GM21576 (cell line): ENCODE results near the gene RAB40AL.
A peak's percentile ranks its signal among the peaks of the same experiment; 100 is the strongest.
"Not testable (repeated sequence)": the region's sequence is repeated elsewhere in the genome, so short reads cannot be mapped to it uniquely, and the experiment has no call there.

Source experiments
- ATAC-seq: cut with Tn5 transposase; IDR thresholded peaks from one replicate; pipeline ENCODE4 v1.9.1; 2021; ENCODE audit warnings: mild to moderate bottlenecking, moderate library complexity; ENCODE audit not compliant: unreplicated experiment

The RAB40AL gene, protein sequence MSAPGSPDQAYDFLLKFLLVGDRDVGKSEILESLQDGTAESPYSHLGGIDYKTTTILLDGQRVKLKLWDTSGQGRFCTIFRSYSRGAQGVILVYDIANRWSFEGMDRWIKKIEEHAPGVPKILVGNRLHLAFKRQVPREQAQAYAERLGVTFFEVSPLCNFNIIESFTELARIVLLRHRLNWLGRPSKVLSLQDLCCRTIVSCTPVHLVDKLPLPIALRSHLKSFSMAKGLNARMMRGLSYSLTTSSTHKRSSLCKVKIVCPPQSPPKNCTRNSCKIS

DNA sequence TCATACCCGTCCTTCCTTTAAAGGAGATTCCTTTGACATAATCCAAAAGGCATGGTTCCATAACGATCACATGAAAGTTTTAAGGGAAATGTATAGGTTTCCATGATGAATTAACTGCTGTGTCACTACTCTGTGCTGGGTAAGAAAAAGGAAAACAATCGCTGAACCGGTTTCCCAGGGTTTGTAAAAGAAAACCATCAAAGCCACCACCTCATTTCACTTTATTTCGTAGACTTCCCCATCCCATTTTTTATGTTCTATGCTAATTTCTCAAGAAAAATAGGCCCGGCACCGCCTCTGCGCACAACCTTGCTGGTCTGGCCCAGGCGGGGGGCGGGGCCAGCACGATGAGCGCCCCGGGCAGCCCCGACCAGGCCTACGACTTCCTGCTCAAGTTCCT, at the start of gene RAB40AL:
Gene RAB40AL (plus strand): TSS at position 301 of the 400 bp plus-strand sequence. CDS start 47 bp downstream, at position 348.
- not testable (repeated sequence) for ATAC-seq

DNA sequence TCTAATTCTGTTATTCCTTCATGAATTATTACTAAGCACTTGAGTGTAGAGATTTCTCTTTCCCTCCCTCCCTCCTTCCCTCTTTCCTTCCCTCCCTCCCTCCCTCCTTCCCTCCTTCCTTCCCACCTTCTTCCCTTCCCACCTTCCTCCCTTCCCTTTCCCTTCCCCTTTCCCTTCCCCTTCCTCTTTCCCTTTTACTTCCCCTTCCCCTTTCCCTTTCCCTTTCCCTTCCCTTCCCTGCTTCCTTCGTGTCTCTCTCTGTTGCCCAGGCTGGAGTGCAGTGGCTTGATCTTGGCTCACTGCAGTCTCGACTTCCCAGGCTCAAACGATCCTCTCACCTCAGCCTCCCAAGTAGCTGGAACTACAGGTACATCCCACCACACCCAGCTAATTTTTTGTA, 49.4 kb upstream of the RAB40AL start:
- no peak for ATAC-seq

DNA sequence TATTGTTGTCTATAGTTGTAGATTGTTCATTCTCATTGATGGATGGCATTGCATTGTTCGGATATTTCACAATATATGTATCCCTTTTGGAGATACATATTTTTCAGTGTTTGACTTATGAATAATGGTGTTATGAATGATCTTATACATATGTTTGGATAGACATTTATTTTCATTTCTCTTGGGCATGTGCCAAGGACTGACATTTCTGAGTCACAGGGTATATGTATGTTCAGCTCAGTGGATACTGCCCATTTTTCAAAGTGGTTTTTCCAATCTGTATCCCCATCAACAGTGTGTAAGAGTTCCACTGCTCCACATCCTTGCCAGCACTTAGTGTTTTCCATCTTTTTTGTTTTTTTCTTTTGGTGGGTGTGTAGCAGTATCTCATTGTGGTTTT, 45.0 kb upstream of the RAB40AL start:
- ATAC-seq = no peak

DNA sequence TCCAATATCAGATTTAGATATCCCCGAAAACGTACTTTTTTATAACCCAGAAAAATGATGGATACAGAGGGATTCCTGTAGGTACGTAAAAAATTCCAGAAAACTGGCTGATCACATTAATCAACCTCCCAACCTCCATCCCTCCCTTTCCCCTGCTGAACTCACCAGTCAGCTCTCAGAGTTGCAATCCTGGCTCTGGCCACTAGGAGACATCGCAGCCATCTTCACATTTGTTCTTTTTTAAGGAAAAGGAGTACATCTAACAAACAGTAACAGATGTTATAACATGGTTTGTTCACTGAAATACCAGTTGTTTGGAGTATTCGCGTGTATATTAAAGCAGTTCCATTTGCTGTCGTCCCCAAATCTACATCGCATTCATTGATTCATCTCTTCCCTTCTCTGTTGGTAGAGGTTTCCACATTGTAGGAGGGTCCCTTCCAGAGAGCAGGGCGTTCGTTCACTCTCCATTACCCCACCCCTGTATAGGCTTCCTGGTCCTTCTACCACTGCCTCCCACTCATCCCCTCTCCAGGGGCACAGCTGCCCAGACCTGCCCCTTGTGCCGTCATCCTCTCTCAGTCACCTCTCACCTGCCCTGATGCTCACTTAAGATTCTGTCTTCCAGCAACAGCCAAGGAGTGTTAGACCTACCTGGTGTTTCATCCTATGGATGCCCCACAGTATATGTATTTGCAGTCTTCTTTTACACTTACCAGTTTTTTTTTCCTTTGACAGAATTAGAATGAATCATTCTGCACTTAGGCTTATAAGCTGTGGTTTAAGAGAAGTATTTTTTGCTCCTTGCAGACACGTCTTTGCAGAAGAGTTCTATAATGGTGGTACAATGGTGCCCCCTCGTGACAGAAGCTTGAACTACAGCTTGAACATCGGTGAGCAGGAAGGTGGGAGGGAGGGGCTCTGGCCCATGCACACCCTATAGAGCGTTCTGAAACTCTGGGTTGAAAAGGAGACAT, 36.8 kb upstream of the RAB40AL start:
- ATAC-seq = peak; percentile 91

DNA sequence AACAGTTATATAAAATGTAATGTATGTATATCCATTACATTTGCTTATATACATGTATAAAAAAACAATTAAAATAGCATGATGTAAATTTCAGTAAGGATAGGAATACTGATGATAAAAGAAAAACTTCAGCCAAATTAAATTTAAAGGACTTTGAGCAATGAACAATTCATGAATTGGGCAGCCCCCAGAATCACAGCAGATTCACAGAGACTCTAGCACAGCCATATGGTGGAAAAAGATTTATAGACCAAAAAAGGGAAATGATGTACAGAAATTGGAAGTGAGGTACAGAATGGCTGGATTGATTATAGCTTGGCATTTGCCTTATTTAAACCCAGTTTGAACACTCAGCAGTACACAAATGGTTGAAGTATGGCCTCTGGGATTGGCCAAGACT, 34.7 kb upstream of the RAB40AL start:
- ATAC-seq = no peak

DNA sequence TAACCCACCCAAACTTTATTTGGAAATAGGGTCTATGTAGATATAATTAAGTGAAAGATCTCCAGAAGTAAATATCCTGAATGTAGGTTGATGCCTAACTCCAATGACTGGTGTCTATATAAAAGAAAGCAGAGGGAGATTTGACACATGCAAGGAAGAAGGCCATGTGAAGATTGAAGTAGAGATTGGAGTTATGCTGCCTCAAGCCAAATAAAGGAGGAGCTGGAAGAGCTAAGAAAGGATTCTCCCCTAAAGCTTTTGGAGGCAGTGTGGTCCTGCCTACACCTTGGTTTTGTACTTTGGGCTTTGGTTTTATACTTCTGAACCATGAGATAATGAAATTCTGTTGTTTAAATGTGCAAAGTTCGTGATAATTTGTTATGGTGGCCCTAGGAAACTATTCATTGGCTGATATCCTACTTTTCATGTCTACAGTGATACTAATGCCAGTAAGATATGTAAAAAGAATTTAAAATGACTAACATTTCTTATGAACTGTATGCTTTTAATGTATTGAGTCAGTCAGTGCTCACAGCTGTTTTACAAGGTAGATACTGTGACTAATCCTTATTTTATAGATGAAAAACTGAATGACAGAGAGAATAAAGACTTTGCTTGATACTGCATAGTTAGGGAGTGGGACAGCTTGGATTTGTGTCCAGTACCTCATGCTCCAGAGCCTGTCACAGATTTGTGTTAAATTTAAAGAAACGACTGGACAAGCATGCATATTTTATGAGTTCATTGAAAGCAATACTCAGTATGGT, 5.9 kb upstream of the RAB40AL start:
- ATAC-seq = no peak

DNA sequence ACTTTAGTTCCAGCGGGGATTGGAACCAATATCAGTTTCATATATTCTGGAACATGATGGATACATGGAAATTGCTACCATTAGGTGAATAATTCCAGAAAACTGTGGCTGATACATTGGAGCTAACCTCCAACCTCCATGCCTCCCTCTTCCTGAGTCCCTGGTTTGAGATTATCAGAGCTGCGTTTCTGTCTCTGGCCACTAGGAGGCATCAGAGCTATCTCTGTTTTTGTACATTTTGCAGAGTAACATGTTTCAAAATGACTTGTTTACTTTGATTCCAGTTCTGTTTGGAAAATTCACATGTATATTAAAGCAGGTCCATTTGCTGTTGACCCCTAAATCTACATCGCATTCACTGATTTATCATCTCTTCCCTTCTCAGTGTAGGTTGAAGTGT, 2.4 kb upstream of the RAB40AL start:
- no peak for ATAC-seq

DNA sequence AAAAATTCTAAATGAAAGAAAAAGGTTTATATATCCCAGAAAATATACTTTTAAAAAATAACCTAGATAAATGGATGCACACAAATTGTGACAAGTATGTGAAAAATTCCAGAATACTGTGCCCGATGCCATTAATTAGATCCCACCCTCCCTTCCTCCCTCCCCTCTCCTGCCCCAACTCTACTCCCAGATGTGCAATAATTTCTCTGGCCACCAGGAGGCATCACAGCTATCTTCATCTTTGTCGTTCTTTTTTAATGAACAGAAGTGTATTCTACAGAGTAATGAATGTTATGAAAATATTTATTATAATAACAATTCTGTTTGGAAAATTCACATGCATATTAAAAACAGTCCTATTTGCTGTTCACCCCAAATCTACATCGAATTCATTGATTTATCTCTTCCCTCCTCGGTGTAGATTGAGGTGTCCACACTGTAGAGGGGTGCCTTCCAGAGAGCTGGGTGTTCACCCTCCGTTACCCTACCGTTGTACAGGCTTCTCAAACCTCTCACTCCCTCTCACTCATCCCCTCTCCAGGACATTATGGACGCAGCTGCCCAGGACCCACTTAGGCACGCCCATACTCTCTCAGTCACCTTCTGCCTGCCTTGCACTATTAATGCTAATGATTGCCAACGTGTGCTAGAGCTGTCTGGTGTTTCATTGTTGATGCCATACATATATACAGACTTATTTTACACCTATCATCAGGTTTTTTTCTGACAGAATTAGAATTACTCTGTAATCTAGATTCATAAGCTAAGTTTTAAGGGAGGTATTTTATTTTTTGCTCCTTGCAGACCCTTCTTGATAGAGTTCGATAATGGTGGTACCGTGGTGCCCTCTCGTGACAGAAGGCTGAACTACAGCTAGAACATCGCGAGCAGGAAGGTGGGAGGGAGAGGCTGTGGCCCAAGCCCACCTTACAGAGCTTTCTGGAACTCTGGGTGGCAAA, 14.1 kb downstream of the RAB40AL start:
- peak; percentile 78 for ATAC-seq

DNA sequence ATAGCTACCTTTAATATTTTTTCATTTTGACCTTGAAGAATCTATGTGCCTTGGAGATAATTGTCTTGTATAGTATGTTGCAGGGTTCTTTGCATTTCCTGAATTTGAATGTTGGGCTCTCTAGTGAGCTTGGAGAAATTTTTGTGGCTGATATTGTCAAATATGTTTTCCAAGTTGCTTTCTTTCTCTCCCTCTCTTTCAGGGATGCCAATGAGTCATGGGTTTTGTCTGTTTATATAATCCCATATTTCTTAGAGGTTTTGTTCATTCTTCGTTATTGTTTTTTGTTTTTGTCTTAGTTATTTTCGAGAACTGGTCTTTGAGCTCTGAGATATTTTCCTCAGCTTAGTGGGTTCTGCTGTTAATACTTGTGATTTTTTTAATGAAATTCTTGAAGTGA, 20.7 kb downstream of the RAB40AL start:
- ATAC-seq = no peak

DNA sequence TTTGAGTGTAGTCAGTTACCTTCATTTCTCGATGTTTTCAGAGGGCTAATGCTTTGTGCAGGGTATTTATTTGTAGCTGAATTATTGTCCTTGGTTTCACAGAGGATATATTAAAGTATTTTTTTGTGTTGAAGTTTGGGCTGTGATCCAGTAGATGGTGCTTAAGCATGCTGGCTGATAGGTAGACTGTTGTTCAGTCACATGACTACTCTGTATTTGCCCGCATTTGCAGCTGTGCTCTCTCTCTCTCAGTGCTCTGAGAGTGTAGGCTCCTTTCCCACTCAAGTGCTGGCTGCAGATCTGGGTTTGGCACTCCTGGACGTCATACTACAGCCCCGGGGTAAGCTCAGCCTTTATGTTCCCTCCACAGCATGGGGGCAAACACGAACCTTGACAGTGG, 21.7 kb downstream of the RAB40AL start:
- ATAC-seq = no peak

DNA sequence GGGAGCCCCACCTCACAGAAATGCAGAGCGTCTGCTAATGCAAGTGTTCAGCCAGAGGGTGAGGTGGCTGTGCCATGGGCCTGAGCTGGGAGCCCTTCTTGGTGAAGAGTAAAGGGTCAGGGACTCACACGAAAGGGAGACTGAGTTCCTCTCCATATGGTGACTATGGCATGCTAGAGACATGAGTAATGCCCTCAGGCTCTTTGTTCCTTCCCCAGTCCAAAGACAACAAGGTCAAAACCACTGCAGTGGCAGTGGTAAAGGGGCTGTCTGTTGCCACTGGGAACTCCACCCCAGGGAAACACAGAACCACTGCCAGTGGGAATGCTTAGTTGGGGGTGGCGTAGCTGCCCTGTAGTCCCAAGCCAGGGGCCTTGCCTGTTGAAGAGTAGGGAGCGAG, 22.4 kb downstream of the RAB40AL start:
- ATAC-seq = no peak

DNA sequence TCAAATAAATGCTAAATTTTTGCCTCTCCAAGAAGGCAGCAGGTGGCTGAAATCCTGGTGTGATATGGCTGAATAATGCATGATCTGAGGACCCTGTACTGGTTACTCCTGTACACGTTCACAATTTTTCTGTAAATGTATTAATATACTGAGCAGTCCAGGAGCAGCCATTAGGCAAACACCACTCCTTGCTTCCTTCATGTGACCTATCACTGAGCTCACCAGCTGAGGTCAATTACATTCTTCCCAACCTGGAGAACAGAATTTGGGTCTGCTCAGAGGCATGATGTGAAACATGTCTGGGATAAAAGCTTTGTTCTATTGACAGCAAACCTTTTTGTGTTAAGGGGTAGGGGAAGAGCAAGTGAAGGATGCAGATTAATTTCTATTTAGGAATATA, 26.9 kb downstream of the RAB40AL start:
- no peak for ATAC-seq

DNA sequence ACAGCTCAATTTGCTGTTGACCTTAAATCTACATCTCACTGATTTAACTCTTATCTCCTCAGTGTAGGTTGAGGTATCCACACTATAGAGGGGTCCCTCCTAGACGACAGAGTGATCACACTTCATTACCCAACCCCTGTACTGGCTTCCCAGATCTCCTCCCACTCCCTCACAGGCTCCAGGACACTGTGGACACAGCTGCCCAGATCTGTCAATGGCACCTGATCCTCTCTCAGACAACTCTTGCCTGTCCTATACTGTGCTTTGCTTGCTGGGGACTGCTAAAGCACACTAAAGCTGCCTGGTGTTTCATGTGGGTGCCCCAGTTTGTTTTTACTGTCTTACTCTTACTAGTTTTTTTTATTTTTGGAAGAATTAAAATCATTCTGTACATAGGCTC, 27.9 kb downstream of the RAB40AL start:
- ATAC-seq = no peak

DNA sequence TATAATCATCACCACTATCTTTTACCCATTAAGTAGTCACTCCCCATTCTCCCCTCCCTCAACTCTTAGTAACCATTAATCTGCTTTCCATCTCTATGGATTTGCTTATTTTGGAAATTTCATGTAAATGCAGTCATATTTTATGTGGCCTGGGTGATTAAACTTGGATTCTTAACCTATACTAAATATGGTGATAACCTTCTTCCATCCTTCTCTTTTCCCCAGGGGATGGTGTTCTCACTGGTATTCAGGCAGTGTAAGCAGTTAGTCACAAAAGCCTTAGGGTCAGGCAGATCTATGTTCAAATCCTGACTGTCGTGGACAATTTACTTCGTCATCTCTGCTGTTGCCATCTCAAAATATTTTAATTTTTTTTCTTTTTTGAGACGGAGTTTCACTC, 29.6 kb downstream of the RAB40AL start:
- no peak for ATAC-seq

DNA sequence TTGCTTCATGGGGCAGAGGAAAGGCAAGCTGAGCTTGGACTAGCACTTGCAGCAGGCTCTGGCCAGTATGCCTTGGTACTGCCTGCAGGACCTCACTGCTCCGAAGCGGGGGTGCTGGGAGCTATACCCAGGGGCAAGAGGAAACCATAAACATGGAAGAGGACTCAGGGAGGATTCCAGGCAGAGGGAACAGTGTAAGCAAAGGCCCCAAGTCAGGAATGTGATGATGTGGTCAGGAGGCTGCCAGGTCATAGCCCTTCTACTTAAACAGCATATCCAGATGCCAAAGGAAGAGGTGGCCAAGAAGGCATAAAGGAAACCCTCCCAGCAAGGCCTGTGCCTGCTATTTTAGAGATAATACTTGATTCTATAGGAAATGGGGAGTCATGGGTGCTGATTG, 31.1 kb downstream of the RAB40AL start:
- no peak for ATAC-seq

DNA sequence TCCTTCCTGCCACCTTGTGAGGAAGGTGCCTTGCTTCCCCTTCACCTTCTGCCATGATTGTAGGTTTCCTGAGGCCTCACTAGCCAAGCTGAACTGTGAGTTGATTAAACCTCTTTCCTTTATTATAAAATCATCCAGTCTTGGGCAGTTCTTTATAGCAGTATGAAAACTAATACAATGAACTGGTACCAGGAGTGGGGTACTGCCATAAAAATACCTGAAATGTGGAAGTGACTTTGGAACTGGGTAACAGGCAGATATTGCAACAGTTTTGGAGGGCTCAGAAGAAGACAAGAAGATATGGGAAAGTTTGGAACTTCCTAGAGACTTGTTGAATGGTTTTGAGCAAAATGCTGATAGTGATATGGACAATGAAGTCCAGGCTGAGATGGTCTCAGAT, 34.5 kb downstream of the RAB40AL start:
- not testable (repeated sequence) for ATAC-seq

DNA sequence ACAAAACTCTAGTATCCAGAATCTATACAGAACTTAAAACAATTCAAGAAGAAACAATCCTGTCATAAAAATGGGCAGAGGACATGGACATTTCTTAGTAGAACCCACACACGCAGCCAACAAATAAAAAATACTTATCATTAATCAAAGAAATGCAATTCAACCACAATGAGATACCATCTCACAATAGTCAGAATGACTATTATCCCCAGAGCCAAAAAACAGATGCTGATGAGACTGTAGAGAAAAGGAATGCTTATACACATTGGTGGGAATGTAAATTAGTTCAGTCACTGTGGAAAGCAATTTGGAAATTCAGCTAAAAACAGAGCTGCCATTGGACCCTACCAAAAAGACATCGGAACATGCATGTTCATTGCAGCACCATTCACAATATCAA, 37.9 kb downstream of the RAB40AL start:
- no peak for ATAC-seq

DNA sequence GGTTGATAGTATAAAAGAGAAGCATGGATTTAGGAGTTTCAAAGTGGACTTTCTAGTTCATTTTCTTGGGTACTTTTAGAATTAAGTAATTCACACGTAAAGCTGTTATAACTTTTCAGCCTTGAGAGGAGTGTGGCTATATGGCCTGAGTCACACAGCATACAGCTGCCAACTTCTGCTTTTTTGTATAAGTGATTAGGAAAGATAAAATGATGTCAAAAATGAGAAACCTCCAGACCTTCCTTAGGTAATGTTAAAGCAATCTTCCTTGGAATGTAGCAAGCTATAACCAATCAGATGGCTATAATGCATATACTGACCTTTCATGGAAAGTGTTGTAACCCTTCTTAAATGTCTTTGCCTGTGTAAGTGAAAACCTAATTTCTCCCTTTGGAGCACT, 39.2 kb downstream of the RAB40AL start:
- ATAC-seq = no peak

DNA sequence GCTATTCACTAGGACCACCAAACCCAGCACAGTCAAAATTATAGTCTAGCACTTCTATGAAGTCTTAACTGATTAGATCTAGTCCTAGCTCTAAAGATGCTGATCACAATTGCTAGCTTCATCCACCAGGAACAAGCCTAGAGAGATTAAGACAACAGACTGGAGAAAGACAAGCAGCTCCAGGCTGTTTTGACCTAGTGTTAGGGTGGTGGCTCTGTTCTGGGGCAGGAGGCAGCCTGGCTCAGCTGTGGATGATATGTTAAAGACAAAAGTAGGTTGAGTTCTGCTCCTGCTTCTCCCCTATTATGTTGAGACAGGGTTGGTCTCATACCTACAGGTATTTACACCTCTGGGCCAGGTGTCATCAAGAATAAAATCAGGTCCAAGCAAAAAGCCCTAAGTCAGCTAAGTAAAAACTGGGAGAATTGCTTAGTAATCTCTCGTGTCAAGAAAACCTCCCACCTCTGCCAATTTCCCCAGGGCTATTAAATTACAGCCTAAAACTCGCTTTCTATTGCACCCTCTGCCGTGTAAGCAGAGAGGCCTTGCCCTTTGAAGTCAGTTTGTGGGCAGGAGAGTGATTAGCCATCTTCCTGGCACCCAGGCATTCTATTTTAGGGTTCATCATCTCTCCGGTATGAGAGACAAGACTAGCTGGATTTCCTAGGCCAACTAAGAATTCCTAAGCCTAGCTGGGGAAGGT, 39.9 kb downstream of the RAB40AL start:
- ATAC-seq = no peak

DNA sequence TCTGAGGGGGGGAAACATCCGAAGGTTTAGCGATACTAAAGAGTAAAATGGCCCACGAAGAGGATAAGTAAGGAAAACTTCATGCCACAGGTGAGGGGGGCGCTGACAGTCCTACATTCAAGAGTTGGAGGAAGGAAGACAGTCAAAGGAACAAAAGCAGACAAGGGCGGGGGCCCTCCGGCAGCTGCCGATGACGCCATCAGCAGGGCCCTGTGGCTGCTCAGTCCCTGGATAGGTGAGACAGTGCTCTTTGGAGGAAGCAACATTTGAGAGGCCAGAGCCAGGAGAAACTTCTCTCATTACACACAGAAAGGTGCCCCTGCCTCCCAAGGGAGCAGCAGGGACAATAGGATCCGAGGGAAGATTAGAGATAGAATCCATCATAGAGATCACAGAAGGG, 41.5 kb downstream of the RAB40AL start:
- no peak for ATAC-seq
